Lower leg skin (tissue), 3 donors: ENCODE measurements around the gene EIF4B.

Experiments used
- POLR2A ChIP-seq, 2 donors: fragments of 450-650 bp; IDR thresholded peaks; one replicate each; pipeline ENCODE4 v1.6.1; 2016 to 2017; ENCODE audit warnings: antibody characterized with exemption in 2 of 2, mild to moderate bottlenecking in 1 of 2, moderate library complexity in 1 of 2
- TF ChIP-seq, protein P1 (sequence below), 3 donors: fragments of 450-650 bp; IDR thresholded peaks; one replicate each; pipeline ENCODE4 v1.5.1; 2016; ENCODE audit warnings: antibody characterized with exemption in 3 of 3, mild to moderate bottlenecking in 3 of 3, moderate library complexity in 2 of 3

DNA sequence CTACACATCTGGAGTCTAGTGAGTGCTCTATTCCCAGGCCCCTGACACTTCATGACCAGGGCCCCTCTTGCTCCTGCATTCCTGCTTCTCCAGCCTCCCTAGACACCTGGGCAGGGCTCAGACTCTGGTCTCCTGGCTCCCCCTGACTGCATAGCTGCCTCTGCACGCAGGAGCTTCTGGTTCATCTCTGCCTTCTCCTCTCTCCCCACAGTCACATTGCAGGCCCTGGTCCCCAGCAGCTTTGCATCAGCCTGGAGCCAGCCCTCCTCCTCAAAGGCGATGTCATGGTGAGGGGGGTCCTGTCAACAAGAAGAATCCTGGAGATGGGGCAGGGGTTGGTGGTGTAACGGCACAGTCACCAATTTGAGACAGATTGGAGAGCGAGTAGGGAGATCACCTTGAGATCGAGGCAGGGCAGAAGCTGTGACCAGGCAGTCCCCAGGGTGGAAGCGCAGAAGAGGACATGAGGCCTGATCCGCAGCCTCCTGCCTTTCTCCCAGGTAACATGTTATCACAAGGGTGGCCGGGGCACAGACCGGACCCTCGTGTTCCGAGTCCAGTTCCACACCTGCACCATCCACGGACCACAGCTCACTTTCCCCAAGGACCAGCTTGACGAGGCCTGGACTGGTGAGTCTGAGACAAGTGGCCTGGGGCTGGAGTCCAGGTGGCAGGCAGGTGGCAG is 51.7 kb downstream of the EIF4B start:
- TF ChIP-seq, protein P1, sequence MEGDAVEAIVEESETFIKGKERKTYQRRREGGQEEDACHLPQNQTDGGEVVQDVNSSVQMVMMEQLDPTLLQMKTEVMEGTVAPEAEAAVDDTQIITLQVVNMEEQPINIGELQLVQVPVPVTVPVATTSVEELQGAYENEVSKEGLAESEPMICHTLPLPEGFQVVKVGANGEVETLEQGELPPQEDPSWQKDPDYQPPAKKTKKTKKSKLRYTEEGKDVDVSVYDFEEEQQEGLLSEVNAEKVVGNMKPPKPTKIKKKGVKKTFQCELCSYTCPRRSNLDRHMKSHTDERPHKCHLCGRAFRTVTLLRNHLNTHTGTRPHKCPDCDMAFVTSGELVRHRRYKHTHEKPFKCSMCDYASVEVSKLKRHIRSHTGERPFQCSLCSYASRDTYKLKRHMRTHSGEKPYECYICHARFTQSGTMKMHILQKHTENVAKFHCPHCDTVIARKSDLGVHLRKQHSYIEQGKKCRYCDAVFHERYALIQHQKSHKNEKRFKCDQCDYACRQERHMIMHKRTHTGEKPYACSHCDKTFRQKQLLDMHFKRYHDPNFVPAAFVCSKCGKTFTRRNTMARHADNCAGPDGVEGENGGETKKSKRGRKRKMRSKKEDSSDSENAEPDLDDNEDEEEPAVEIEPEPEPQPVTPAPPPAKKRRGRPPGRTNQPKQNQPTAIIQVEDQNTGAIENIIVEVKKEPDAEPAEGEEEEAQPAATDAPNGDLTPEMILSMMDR (IDR thresholded peaks at IDR 0.05), result no peak
- TF ChIP-seq POLR2A (IDR thresholded peaks at IDR 0.05), result no peak
